ENCODE results near the gene KRTAP10-4. TPM values are rescaled to one million over a fixed set of nuclear protein-coding genes. Genes with fewer than 3 reads are reported as not detected.
"Not testable (repeated sequence)": the region's sequence is repeated elsewhere in the genome, so short reads cannot be mapped to it uniquely, and the experiment has no call there.

The KRTAP10-4 gene
- total RNA-seq, 2 donors from 2014 or later, result not detected

DNA sequence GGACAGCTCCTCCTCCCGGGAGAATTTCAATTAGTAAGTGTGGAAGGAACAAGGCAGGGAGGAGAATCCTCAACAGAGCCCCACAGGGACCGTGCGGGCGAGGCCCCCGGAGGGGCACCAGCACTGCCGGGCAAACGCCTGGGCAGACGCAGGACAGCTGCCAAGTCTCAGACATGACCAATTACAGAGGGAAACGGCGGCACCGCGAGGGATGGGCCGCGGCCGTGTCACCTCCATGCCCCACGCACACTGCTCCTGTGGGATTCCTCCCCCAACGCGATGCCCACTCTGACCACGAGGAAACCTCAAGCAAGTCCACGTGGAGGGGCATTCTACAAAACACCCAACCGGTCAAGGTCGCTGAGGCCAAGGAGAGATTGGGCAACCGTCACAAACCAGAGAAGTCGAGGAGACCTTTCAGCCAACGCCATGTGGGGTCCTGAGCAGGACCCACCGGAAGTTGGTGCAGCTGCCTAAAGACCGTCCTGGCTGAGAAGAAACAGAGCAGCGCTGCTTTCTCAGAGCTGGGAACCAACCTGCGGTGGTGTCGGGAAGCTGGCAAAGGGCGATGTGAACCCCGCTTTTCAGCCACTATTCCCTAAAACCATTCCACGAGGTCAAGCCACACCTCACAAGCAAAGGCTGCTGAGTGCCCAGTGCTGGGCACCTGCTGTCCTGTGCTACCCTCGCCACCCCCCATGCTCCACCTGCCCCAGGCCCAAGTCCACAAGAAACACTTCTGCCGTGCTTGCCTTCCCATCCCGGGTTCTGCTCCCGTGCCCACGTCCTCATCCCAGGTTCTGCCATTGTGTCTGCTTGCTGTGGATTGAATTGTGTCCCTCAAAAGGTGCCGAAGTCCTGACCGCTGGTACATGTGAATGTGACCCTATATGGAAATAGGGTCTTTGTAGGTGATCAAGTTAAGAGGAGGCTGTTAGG is 1.4 kb upstream of the KRTAP10-4 start:
- H3K9me3 Mint-ChIP-seq, result peaks cover 3% of the 10 kb centered on the region
- ATAC-seq (no peak), DNase-seq (ENCODE audit: low spot score) (no peak)
- H3K4me3 Mint-ChIP-seq, result no peak overlapping the region
- H3K36me3 Mint-ChIP-seq, result no peaks in the 10 kb centered on the region
- peaks cover 24 to 32% of the 10 kb centered on the region in 2 donors for H3K27me3 Mint-ChIP-seq
- peaks cover 0 to 2% of the 10 kb centered on the region in 2 donors for H3K4me1 Mint-ChIP-seq (ENCODE audit: low read depth in 2 of 2)
- H3K27ac Mint-ChIP-seq, result no peak overlapping the region

DNA sequence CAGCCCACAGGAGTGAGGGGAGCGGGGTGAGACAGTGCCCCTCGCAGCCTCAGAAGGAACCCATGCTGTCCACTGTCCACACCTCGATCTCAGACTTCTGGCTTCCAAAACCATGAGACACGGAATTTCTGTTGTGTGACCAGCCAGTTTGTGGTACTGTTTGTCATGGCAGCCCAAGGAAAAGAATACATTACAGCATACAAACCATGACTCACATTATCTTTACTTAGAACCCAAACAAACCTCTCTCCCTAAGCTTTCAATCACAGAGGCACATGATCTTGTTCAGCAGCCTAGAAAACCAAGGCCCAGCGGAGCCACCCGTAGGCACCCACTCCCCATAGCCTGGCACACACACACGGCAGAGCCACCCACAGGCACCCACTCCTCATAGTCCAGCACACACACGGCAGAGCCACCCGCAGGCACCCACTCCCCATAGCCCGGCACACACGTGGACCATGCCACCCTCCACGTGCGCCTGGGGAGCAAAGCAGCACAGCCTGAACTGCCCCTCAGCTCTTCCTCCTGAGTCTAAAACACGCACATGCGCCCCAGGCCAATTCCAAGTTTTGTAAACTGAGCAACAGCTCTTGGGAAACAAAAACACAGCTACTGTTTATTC is 458 bp upstream of the KRTAP10-4 start:
- Mint-ChIP-seq H3K36me3 (no peaks in the 10 kb centered on the region), H3K4me3 (no peak overlapping the region), H3K27me3 (peaks cover 21 to 32% of the 10 kb centered on the region in 2 donors), H3K9me3 (peaks cover 3% of the 10 kb centered on the region), H3K27ac (no peak overlapping the region), H3K4me1 (ENCODE audit: low read depth in 2 of 2) (peaks cover 0 to 2% of the 10 kb centered on the region in 2 donors)
- DNase-seq (ENCODE audit: low spot score), result no peak
- no peak for ATAC-seq

DNA sequence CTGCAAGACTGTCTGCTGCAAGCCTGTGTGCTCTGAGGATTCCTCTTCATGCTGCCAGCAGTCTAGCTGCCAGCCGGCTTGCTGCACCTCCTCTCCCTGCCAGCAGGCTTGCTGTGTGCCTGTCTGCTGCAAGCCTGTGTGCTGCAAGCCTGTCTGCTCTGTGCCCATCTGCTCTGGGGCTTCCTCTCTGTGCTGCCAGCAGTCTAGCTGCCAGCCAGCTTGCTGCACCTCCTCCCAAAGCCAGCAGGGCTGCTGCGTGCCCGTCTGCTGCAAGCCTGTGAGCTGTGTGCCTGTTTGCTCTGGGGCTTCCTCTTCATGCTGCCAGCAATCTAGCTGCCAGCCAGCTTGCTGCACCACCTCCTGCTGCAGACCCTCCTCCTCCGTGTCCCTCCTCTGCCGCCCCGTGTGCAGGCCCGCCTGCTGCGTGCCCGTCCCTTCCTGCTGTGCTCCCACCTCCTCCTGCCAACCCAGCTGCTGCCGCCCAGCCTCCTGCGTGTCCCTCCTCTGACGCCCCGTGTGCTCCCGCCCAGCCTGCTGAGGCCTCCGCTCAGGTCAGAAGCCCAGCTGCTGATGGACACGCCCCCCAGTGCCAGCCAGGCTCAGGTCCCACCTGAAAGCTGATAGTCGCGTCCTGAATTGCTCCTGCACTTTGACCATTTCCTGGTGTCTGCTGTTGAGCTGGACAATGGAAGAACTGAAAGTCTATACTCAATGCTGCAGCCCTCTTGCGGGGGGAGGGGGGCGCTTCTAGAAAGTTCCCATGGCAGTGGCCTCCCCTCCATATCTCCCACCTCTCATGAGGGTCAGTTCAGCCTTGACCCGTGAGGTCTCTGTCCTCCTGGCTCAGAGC is 1.2 kb downstream of the KRTAP10-4 start:
- H3K4me3 Mint-ChIP-seq, result no peak overlapping the region
- ATAC-seq (no peak), DNase-seq (ENCODE audit: low spot score) (no peak)
- no peaks in the 10 kb centered on the region for H3K36me3 Mint-ChIP-seq
- no peak overlapping the region for H3K27ac Mint-ChIP-seq
- H3K27me3 Mint-ChIP-seq, result peaks cover 21 to 32% of the 10 kb centered on the region in 2 donors
- peaks cover 3% of the 10 kb centered on the region for H3K9me3 Mint-ChIP-seq
- H3K4me1 Mint-ChIP-seq (ENCODE audit: low read depth in 2 of 2), result peaks cover 0 to 2% of the 10 kb centered on the region in 2 donors

DNA sequence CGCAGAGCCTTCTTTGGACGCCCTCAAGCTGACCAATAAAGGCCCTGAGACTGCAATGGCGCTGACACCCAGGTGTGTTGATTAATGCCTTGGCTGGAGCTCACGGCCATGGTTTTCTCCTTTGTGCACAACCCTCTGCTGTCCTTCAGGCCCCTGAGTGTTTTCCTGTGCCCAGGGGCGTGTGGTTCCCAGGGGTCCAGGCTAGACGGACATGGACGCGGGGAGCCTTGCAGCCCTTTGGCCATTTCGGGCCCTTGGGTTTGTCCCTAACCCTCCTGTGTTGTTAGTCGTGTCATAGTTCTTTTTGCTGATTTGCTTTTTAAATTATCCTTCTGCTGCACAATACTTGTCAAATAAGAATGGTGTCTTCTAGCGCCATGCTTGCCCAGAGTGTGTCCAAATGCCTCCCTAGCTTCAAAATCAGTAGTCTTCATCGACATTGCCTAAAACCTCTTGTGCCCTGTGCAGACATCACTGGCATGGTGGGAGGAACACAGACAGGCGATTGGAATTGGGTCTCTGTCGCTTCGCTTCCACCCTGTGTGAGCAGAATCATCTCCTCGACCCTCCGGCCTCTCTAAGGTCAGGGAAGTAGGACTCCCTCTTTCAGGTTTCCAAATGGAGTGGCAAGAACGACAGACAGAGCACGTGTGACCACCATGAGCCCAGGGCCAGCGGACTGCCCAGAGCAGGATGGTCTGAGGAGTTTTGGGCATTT is 1.9 kb downstream of the KRTAP10-4 start:
- Mint-ChIP-seq H3K4me3 (no peak overlapping the region), H3K27ac (no peak overlapping the region), H3K27me3 (peaks cover 23 to 32% of the 10 kb centered on the region in 2 donors), H3K9me3 (peaks cover 3% of the 10 kb centered on the region), H3K4me1 (ENCODE audit: low read depth in 2 of 2) (peaks cover 0 to 2% of the 10 kb centered on the region in 2 donors), H3K36me3 (peaks cover 6% of the 10 kb centered on the region)
- ATAC-seq (no peak), DNase-seq (ENCODE audit: low spot score) (no peak)

DNA sequence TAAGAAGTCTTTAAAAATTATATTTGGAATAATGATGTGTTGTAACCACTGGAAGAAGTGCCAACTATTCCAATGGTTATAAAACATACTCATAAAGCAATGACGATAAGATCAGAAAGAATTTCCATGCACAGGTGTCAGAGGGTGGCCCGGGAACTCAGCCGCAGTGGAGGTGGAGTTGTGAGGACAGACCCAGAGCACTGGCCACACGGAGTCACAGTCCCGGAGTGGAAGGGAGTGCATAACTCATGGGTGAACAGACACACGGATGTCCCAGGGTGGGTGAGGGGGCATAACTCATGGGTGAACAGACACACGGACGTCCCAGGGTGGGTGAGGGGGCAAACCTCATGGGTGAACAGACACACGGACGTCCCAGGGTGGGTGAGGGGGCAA is 2.5 kb downstream of the KRTAP10-4 start:
- H3K27me3 Mint-ChIP-seq, result peaks cover 23 to 32% of the 10 kb centered on the region in 2 donors
- H3K4me3 Mint-ChIP-seq, result no peak overlapping the region
- peaks cover 3% of the 10 kb centered on the region for H3K9me3 Mint-ChIP-seq
- H3K27ac Mint-ChIP-seq, result no peak overlapping the region
- DNase-seq (ENCODE audit: low spot score) (no peak), ATAC-seq (no peak)
- H3K36me3 Mint-ChIP-seq, result peaks cover 8% of the 10 kb centered on the region
- H3K4me1 Mint-ChIP-seq (ENCODE audit: low read depth in 2 of 2), result peaks cover 0 to 2% of the 10 kb centered on the region in 2 donors

DNA sequence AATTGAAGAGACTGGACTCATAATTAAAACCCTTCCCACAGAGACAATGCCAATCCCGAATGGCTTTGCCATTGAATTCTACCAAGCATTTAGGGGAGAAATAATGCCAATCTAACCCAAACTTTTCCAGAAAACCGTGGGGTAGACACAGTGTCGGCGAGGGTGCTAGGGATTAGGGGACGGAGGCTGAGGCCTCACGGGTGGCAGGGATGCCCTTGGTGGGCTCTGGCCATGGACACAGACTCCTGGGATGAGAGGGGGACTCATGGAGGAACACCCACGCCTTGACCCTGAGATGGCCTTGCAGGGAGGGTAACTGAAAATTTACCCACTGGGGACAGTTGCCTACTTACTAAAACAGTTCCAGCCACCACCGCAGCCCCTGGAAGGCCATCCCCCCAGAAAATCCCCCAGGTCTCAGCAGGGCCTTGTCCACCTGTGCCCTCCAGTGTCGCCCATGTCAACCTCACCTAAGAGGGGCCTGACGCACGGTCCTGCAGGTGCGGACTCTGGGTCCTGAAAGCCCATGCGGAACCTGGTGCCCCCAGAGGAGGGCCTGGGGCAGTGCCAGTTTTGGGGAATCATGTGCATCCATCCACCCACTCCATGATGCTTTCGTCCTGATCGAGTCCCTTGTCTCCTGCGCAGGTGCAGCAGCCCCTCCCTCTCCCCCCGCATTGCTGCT is 5.0 kb downstream of the KRTAP10-4 start:
- Mint-ChIP-seq H3K4me3 (no peak overlapping the region), H3K27me3 (peaks cover 21 to 22% of the 10 kb centered on the region in 2 donors), H3K36me3 (peaks cover 23% of the 10 kb centered on the region), H3K4me1 (ENCODE audit: low read depth in 2 of 2) (peaks cover 0 to 2% of the 10 kb centered on the region in 2 donors), H3K27ac (no peak overlapping the region), H3K9me3 (peaks cover 6% of the 10 kb centered on the region)
- DNase-seq (ENCODE audit: low spot score) (no peak), ATAC-seq (no peak)

DNA sequence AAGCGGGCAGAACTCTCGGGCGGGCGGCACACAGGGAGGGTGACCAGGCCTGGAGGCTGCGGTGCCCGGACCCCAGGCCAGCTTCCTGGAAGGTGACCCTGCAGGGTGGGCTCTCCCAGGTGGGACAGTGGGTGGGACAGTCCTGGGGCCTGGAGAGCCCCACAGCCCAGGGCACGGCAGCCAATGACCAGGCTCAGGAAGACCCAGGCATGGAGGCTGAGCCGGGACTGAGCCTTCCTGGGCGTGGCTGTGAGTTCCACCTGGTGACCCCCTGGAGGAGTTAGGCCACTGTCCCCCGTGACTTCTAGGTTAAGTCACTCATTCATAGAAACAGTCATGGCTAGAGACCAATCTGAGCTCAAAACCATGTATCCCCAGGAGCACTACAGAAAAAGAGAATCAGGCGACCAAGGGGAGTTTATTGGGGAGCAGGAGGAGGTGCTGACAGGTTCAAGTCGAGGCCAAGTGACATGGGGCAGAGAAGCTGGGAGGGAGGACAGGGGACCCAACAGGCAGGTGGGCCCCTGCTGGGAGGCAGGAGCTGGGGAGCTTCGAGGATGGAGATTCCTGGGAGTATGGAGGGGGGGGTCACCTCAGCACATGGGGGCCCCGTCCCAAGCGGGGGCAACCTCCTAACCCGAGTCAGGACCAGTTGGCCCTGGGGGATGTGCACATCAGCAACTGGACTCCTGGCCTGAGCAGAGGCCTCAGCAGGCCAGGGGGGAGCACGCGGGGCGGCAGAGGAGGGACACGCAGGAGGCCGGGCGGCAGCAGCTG is 5.7 kb downstream of the KRTAP10-4 start:
- DNase-seq (ENCODE audit: low spot score), result no peak
- H3K36me3 Mint-ChIP-seq, result peaks cover 23% of the 10 kb centered on the region
- peaks cover 0 to 2% of the 10 kb centered on the region in 2 donors for H3K4me1 Mint-ChIP-seq (ENCODE audit: low read depth in 2 of 2)
- H3K4me3 Mint-ChIP-seq, result no peak overlapping the region
- no peak for ATAC-seq
- peaks cover 24 to 29% of the 10 kb centered on the region in 2 donors for H3K27me3 Mint-ChIP-seq
- H3K27ac Mint-ChIP-seq, result no peak overlapping the region
- H3K9me3 Mint-ChIP-seq, result peaks cover 6% of the 10 kb centered on the region

DNA sequence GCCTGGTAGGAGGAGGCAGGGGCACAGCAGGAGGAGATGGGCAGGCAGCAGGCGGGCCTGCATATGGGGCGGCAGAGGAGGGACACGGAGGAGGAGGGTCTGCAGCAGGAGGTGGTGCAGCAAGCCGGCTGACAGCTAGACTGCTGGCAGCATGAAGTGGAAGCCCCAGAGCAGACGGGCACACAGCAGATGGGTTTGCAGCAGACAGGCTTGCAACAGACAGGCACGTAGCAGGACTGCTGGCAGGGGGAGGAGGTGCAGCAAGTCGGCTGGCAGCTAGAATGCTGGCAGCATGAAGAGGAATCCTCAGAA is 6.3 kb downstream of the KRTAP10-4 start:
- Mint-ChIP-seq H3K4me1 (ENCODE audit: low read depth in 2 of 2) (peaks cover 0 to 2% of the 10 kb centered on the region in 2 donors), H3K4me3 (no peak overlapping the region), H3K27me3 (peaks cover 27 to 31% of the 10 kb centered on the region in 2 donors), H3K27ac (no peak overlapping the region), H3K36me3 (peaks cover 23% of the 10 kb centered on the region), H3K9me3 (peaks cover 6% of the 10 kb centered on the region)
- ATAC-seq (no peak), DNase-seq (ENCODE audit: low spot score) (no peak)

DNA sequence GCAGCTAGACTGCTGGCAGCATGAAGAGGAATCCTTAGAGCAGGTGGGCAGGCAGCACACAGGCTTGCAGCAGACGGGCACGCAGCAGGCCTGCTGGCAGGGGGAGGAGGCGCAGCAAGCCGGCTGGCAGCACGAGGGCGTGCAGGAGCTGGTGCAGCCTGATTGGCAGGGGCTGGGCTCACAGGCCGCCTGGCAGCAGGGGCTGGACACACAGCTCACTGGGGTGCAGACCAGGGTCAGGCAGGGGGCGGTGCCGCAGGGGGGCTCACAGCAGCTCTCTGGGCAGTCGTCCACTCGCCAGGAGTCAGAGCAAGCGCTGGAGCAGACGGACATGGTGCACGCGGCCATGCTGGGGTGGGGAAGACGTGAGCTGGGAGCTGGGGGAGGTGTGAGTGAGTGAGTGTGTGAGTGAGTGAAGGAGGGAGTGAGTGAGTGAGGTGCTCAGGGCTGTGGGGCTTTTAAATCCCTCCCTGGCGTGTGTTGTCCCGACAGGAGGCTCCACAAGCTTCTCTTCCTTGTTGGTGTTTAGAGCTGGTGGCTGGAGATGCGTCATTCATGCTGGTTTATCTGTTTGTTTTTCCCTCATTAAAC is 6.8 kb downstream of the KRTAP10-4 start, which contains the start of gene KRTAP10-5:
Gene KRTAP10-5 (minus strand): TSS at position 374 of the 591 bp plus-strand sequence. CDS start 26 bp downstream, at position 348.
- DNase-seq (ENCODE audit: low spot score); H3K9me3 Mint-ChIP-seq; H3K27ac Mint-ChIP-seq; H3K4me1 Mint-ChIP-seq (ENCODE audit: low read depth in 2 of 2); H3K4me3 Mint-ChIP-seq; ATAC-seq: not testable (repeated sequence)
- H3K27me3 Mint-ChIP-seq, result peaks cover 28 to 29% of the 10 kb centered on the region in 2 donors
- peaks cover 23% of the 10 kb centered on the region for H3K36me3 Mint-ChIP-seq

DNA sequence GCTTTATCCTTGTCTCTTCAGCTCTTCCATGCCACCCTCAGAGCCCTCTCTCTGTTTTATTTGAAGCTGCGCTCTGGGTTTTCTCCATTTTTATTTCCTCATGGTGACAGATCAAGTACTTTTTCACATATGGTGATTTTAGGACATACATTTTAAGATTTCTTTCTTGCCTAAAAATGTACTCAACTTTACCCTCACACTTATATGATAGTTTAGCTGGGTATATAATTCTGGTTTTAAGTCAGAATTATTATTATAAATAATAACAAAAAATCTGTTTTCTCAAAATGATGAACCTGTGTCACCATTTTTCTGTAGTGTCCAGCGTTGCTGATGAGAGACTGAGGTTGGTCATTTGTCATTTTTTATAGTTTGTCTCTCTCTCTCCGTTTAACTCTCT is 7.6 kb downstream of the KRTAP10-4 start:
- Mint-ChIP-seq H3K27me3 (peaks cover 28 to 30% of the 10 kb centered on the region in 2 donors), H3K9me3 (peaks cover 6% of the 10 kb centered on the region), H3K4me3 (no peak overlapping the region), H3K36me3 (peaks cover 23% of the 10 kb centered on the region), H3K4me1 (ENCODE audit: low read depth in 2 of 2) (no peaks in the 10 kb centered on the region), H3K27ac (no peak overlapping the region)
- DNase-seq (ENCODE audit: low spot score), result no peak
- ATAC-seq, result no peak

DNA sequence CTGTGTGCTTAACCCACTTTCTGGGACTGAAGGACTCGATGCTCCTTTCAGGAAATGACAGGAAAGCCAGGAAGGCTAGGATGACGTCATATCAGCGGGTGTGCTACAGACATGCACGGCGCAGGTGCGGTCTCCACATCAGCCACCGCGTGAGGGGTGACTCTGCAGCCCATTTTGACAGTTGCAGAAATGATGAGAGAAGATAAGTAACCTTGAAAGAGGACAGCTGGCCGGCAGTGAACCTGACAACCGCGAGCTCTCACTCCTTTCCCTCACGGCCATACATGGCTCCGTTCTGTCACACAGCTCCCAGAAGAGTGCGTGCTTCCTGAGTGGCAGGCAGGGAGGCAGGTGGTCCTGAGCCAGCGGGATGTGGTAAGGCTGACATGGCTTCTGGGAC is 8.5 kb downstream of the KRTAP10-4 start:
- Mint-ChIP-seq H3K4me3 (no peak overlapping the region), H3K36me3 (peaks cover 23% of the 10 kb centered on the region)

More for the DNA sequence above, 8.5 kb downstream of the KRTAP10-4 start:
- no peak for DNase-seq (ENCODE audit: low spot score)
- Mint-ChIP-seq H3K9me3 (peaks cover 3% of the 10 kb centered on the region), H3K4me1 (ENCODE audit: low read depth in 2 of 2) (no peaks in the 10 kb centered on the region), H3K27ac (no peak overlapping the region), H3K27me3 (peaks cover 35 to 39% of the 10 kb centered on the region in 2 donors)
- no peak for ATAC-seq

All from natural killer cell treated with Interleukin-12 subunit alpha and Interleukin-12 subunit beta and Interleukin-15 and Interleukin-18, amount 100 ng/mL, for 72 hours (primary cell).